Lower lobe of right lung (tissue), 2 donors: ENCODE results near the gene LAPTM5. TPM values are rescaled to one million over a fixed set of nuclear protein-coding genes. Genes with fewer than 3 reads are reported as not detected.
"Not testable (repeated sequence)": the region's sequence is repeated elsewhere in the genome, so short reads cannot be mapped to it uniquely, and the experiment has no call there.

Experiments
- ATAC-seq, 2 donors: fragments of 200-7000 bp; cut with Tn5 transposase; one replicate each; pipeline ENCODE4 v1.9.1; 2020 to 2022; ENCODE audit warnings: mild to moderate bottlenecking in 2 of 2, moderate library complexity in 2 of 2
- DNase-seq: peaks from one replicate; pipeline ENCODE4 v3.0.0-alpha.2; 2020
- H3K27ac ChIP-seq: fragments of 200-600 bp; one replicate; pipeline ENCODE4 v1.8.0; 2022
- H3K27me3 ChIP-seq: fragments of 200-600 bp; one replicate; pipeline ENCODE4 v1.8.0; 2022; ENCODE audit warnings: low read depth
- H3K36me3 ChIP-seq: fragments of 200-600 bp; one replicate; pipeline ENCODE4 v1.8.0; 2022; ENCODE audit warnings: mild to moderate bottlenecking
- H3K4me1 ChIP-seq: fragments of 200-600 bp; one replicate; pipeline ENCODE4 v1.8.0; 2022
- H3K4me3 ChIP-seq: fragments of 200-600 bp; one replicate; pipeline ENCODE4 v1.8.0; 2022; ENCODE audit warnings: mild to moderate bottlenecking
- H3K9me3 ChIP-seq: fragments of 200-600 bp; one replicate; pipeline ENCODE4 v1.8.0; 2022
- intact Hi-C: fragments of 100-400 bp; cut with DNase I; formaldehyde crosslinking; loops from one replicate; pipeline ENCODE4 v1.11.0; 2022
- total RNA-seq: library from RNA; stranded (reverse); fragmentation: NEBNext Ultra II Directional; extraction: Animal tissue kit (Norgen Biotek cat#: 25700); gene quantifications from one replicate; pipeline ENCODE4 v1.2.1, GENCODE V29; 2021
- TF ChIP-seq, protein P1 (sequence below): fragments of 200-600 bp; IDR thresholded peaks from one replicate; pipeline ENCODE4 v1.8.0; 2022; ENCODE audit warnings: antibody characterized with exemption, mild to moderate bottlenecking
- donor health status: DM: no; HTN: yes; CAD: no; lungs with severe emphysema.

Gene LAPTM5
- total RNA-seq, 1 donor from 2014 or later, result 544 TPM

DNA sequence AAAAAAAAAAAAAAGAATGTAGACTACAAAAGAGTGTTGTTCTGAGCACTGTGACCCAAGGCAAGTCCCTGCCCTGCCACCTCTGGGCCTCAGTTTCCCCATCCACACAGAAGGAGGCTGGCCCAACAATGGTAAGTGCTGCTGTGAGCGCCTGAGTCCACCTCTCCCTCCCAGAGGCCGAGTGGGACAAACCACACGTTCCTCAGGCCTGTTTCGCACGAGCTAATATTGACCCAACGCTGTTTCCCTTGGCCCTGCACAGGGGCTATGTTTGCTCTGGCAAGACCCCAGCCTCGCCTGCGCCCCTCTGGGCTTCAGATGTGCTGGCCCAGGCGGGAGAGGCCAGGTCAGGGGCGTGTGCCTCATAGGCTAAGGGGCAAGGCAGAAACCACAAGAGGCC is 12.6 kb upstream of the LAPTM5 start:
- H3K36me3 ChIP-seq, result no peaks in the 10 kb centered on the region
- no peak overlapping the region for H3K27ac ChIP-seq
- TF ChIP-seq, protein P1, sequence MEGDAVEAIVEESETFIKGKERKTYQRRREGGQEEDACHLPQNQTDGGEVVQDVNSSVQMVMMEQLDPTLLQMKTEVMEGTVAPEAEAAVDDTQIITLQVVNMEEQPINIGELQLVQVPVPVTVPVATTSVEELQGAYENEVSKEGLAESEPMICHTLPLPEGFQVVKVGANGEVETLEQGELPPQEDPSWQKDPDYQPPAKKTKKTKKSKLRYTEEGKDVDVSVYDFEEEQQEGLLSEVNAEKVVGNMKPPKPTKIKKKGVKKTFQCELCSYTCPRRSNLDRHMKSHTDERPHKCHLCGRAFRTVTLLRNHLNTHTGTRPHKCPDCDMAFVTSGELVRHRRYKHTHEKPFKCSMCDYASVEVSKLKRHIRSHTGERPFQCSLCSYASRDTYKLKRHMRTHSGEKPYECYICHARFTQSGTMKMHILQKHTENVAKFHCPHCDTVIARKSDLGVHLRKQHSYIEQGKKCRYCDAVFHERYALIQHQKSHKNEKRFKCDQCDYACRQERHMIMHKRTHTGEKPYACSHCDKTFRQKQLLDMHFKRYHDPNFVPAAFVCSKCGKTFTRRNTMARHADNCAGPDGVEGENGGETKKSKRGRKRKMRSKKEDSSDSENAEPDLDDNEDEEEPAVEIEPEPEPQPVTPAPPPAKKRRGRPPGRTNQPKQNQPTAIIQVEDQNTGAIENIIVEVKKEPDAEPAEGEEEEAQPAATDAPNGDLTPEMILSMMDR, result no peak
- no peaks in the 10 kb centered on the region for H3K27me3 ChIP-seq
- intact Hi-C loops, result loop anchor here (10.0 kb wide), 1 partner anchor 45 kb away; the partner anchor contains the start of gene MATN1
- H3K4me1 ChIP-seq, result no peaks in the 10 kb centered on the region
- DNase-seq (no peak), ATAC-seq (no peak)
- H3K9me3 ChIP-seq, result no peaks in the 10 kb centered on the region
- no peak overlapping the region for H3K4me3 ChIP-seq

DNA sequence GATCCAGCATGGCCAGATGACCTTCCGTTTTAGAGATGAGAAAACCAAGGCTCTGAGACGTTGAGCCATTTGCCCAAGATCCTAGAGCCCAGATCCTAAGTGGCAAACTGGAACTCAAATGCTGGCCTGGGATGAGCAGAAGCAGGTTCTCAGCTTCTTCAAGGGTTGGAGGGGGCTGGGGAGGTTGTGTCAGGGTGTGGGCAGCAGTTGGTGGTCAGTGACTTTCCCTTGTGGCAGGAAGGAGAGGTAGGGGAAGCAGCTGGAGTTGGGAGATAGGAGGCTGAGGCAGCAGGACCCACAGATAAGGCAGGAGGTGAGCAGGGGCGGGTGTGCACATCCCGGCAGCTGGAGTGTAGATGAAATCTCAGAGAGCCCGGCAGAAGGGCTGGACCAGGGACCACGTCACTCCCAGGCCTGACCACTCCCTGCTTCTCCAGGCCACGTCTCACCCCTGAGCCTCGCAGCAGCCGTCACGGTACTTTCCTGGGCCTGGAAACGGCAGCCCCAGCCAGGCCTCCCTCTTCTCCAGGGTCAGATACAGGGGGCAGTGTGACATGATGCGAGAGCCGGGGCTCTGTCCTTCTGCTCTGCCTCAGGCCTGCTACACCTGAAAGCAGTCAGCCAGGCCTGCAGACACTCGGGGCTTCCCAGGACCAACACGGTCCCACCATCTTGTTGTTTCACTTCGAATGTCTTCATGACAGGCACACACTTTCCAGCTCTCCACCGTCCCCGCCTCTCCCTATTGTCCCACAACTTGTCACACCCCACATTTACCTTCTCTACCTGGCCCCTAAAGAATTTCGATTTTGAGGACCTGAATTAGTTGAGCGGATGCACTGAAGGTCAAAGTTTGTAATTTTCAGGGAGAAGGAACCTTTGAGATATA is 11.5 kb upstream of the LAPTM5 start:
- TF ChIP-seq, protein P1, result no peak
- intact Hi-C loops, result no loop called here
- Histone ChIP-seq H3K4me3 (no peak overlapping the region), H3K27ac (no peak overlapping the region), H3K36me3 (no peaks in the 10 kb centered on the region), H3K9me3 (no peaks in the 10 kb centered on the region), H3K27me3 (no peaks in the 10 kb centered on the region), H3K4me1 (no peaks in the 10 kb centered on the region)
- ATAC-seq (peak in 1 of 2 donors; percentile 11), DNase-seq (peak; percentile 23)

DNA sequence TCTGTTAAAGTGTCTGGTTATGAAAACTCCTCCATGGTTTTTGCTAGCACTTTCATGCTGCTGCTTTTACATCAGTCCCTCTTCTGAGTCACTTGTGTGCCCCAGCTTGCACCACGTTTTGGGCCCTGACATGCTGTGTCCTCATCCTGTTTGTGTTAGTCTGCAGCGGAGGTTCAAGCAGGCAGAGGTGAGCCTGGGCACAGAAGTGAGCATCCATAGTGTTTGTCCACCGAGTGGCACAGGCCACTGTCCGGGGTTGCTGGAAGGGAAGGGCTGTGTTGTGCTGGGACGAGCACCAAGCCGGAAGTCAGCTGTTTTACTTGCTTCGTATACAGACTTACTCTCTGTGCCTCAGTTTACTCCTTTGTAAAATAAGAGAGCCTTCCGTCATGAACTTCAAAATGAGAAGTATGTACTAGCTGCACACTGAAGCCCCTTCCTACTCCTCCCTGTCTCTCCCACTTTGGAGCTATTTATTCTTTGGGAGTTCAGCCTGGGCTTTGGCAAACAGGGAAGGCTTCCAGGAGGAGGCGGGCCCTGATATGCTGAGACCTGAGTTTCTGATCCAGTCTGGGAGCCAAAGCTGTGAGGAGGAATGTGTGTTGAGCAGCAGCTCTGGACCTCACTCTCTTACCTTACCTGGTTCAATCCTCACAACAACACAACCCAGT is 10.7 kb upstream of the LAPTM5 start:
- intact Hi-C loops, result no loop called here
- Histone ChIP-seq H3K27ac (no peak overlapping the region), H3K36me3 (no peaks in the 10 kb centered on the region), H3K4me1 (no peaks in the 10 kb centered on the region), H3K9me3 (no peaks in the 10 kb centered on the region), H3K4me3 (no peak overlapping the region), H3K27me3 (no peaks in the 10 kb centered on the region)
- no peak for DNase-seq
- TF ChIP-seq, protein P1, result no peak
- ATAC-seq, result no peak

DNA sequence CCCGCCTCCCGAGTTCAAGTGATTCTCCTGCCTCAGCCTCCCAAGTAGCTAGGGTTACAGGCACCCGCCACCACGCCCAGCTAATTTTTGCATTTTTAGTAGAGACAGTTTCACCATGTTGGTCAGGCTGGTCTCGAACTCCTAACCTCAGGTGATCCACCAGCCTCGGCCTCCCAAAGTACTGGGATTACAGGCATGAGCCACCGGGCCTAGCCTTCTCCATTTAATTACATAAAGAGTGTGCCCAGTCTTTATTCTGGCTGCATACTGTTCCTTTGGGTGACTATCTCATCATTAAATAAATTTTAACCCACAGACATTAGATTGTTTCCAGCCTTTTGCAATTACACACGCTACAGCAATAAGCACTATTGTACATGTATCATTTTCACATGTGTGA is 9.4 kb upstream of the LAPTM5 start:
- H3K27ac ChIP-seq, DNase-seq, intact Hi-C loops, H3K4me3 ChIP-seq, H3K27me3 ChIP-seq, H3K4me1 ChIP-seq, H3K36me3 ChIP-seq, ATAC-seq, H3K9me3 ChIP-seq: not testable (repeated sequence)

DNA sequence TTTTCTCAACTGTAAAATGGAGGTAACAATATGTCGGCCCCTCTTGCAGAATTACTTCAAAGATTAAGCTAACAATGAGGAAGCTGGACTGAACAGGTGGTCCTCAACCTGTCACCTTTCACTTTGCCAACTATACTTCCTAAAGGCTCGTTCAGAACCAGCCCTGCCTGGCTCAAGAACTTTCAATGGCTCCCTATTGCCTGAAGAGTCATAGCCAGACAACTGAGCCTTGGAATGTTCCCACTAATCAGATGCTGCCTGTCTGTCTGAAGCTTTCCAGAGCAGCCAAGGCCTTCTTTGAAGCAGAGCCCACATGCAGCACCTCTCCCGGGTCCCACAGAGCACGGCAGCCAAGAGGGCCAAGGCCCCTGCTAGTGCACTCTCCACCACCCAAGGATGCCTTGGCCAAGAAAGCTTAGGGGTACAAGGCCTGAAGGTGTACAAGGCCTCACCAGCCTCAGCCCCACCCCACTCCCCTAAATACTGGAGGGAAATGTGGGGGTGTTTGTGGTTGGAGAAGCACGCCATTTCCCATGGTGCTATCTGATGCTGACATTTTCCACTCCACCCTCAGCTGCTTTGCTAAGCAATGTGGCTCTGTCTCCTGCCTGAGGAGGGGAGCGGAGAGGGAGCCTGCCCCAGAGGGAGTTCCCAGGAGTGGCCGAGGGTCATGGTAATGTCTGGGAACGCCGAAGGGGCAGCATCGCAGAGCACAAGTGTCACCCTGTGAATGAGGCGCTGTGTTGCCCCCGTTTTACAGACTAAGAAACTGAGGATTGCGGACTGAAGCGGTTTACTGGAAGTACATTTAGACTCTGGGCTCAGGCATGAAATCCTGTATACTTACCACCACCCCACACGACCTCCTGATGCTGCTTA is 8.2 kb upstream of the LAPTM5 start:
- intact Hi-C loops, result no loop called here
- H3K4me1 ChIP-seq, result no peaks in the 10 kb centered on the region
- H3K9me3 ChIP-seq, result no peaks in the 10 kb centered on the region
- DNase-seq (no peak), ATAC-seq (no peak)
- H3K27me3 ChIP-seq, result no peaks in the 10 kb centered on the region
- H3K36me3 ChIP-seq, result no peaks in the 10 kb centered on the region
- TF ChIP-seq, protein P1, result no peak
- H3K27ac ChIP-seq, result no peak overlapping the region
- no peak overlapping the region for H3K4me3 ChIP-seq
